Measurements from ENCODE around the gene PDCD1. TPM values are rescaled to one million over a fixed set of nuclear protein-coding genes. Genes with fewer than 3 reads are reported as not detected.

PDCD1 gene
- total and polyA plus RNA-seq, 2 donors (not counting 1 experiment from before 2014, with no cell fraction given): not detected

DNA sequence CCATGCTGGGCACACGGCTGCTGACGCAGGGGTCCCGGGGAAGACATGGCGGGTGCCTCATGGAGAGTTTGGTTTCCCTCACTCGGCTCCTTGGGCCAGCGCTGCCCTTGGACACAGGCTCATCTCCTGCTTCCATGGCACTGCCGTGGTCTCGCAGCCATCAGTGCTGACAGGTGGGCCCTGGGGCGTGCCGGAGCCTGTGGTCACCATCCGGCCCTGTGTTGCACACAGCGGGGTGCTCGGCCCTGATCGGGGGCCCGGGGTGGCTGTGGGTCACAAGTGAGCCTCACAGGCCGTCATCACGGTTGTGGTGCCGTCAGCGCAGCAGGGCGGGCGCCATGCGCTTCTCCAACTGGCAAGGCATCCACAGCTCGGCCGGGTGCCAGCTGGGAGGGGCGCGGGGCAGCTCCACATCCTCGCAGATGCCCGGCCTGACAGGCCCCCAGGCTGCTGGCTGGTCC lies 11.4 kb upstream of the PDCD1 start:
- Histone ChIP-seq H3K4me3 (replicated peaks in 1 of 4; ENCODE audit: control extremely low read depth in 1 of 4, insufficient read depth in 1 of 4, low read depth in 3 of 4, low read length in 4 of 4) (no peak overlapping the region), H3K9me3 (ENCODE audit: control insufficient read depth, insufficient read depth, low read depth, low read length) (no peaks in the 10 kb centered on the region), H3K79me2 (ENCODE audit: control insufficient read depth, insufficient read depth, low read length) (no peaks in the 10 kb centered on the region), H3K4me1 (ENCODE audit: control insufficient read depth, extremely low read depth, insufficient read depth, low read length) (no peaks in the 10 kb centered on the region), H3K4me2 (ENCODE audit: extremely low read depth, insufficient read depth, low read length) (no peak overlapping the region), H3K36me3 (ENCODE audit: control insufficient read depth, insufficient read depth, low read length) (no peaks in the 10 kb centered on the region), H3K9ac (ENCODE audit: insufficient read depth, low read length) (no peak overlapping the region), H3K27ac (ENCODE audit: insufficient read depth, low read length) (no peak overlapping the region), H3K27me3 (ENCODE audit: control insufficient read depth, insufficient read depth, low read length) (peaks cover 28% of the 10 kb centered on the region), H4K20me1 (ENCODE audit: control insufficient read depth, extremely low read depth, insufficient read depth, low read length) (no peaks in the 10 kb centered on the region), H2AFZ (ENCODE audit: low read length) (no peak overlapping the region)
- TF ChIP-seq CTCF (conservative IDR thresholded peaks at IDR 0.05 in 1 of 2, IDR thresholded peaks at IDR 0.05 in 1 of 2; ENCODE audit: low read depth in 1 of 2, low read length in 2 of 2) (no peak), EZH2 (IDR thresholded peaks at IDR 0.05; ENCODE audit: low read length, missing control alignments) (no peak)
- no peak for DNase-seq (ENCODE audit: low read depth in 2 of 2)

DNA sequence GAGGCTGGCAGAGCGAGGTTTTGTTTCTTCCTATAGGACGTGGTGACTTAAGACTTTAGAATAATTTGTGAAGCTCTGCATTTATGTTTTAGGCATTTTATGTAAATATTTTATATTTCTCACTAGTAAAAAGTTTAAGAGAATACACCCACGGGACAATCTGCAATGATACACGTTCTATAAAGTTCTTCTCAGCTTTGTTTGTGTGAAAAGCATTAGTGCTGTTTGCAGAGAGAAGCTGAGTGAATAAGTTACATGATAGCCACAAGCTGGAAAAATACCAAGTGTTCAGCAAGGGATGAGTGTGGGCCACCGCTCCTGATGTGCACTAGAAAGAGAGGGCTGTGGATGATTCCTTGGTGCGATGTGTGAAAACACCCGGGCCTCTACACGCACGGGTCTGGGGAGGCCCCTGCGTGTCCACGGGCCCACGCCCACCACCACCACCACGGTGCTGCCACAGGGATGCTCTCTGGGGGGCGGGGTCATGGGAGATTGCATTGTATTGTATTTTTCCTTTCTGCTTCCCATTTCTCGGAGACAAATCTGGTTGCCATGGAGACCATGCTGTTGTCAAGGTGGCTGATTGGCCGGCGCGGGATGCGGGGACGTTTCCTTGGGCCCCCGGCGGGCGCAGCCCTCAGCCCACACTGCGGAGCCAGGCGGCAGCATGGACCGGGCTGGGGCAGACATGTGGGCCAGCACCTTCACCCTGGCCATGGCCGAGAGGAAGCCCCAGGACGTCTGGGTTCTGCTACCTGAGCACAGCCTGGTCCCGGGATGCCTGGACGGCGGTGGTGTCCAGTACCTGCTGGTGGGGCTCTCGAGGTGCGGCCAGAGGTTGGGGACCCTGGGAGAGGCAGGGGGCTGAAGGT lies 10.6 kb upstream of the PDCD1 start, which contains the start of gene RTP5:
Gene RTP5, plus strand, starts transcription at position 643 of the 875 bp plus-strand sequence. Its CDS starts 28 bp downstream, at position 671.
- no peak within 1 kb of the TSS for H3K27ac ChIP-seq (ENCODE audit: insufficient read depth, low read length)
- H2AFZ ChIP-seq (ENCODE audit: low read length): no peak within 1 kb of the TSS
- H3K9ac ChIP-seq (ENCODE audit: insufficient read depth, low read length): no peak within 1 kb of the TSS
- H3K27me3 ChIP-seq (ENCODE audit: control insufficient read depth, insufficient read depth, low read length): peaks cover 29% of the 10 kb centered on the region
- H3K4me2 ChIP-seq (ENCODE audit: extremely low read depth, insufficient read depth, low read length): no peak within 1 kb of the TSS
- no peaks in the 10 kb centered on the region for H3K9me3 ChIP-seq (ENCODE audit: control insufficient read depth, insufficient read depth, low read depth, low read length)
- H3K4me3 ChIP-seq (replicated peaks in 1 of 4; ENCODE audit: control extremely low read depth in 1 of 4, insufficient read depth in 1 of 4, low read depth in 3 of 4, low read length in 4 of 4): no peak within 1 kb of the TSS
- DNase-seq (ENCODE audit: low read depth in 2 of 2): no peak
- H3K4me1 ChIP-seq (ENCODE audit: control insufficient read depth, extremely low read depth, insufficient read depth, low read length): no peaks in the 10 kb centered on the region
- no peaks in the 10 kb centered on the region for H3K36me3 ChIP-seq (ENCODE audit: control insufficient read depth, insufficient read depth, low read length)
- TF ChIP-seq CTCF (conservative IDR thresholded peaks at IDR 0.05 in 1 of 2, IDR thresholded peaks at IDR 0.05 in 1 of 2; ENCODE audit: low read depth in 1 of 2, low read length in 2 of 2) (no peak), EZH2 (IDR thresholded peaks at IDR 0.05; ENCODE audit: low read length, missing control alignments) (no peak)
- no peaks in the 10 kb centered on the region for H3K79me2 ChIP-seq (ENCODE audit: control insufficient read depth, insufficient read depth, low read length)
- H4K20me1 ChIP-seq (ENCODE audit: control insufficient read depth, extremely low read depth, insufficient read depth, low read length): no peaks in the 10 kb centered on the region

DNA sequence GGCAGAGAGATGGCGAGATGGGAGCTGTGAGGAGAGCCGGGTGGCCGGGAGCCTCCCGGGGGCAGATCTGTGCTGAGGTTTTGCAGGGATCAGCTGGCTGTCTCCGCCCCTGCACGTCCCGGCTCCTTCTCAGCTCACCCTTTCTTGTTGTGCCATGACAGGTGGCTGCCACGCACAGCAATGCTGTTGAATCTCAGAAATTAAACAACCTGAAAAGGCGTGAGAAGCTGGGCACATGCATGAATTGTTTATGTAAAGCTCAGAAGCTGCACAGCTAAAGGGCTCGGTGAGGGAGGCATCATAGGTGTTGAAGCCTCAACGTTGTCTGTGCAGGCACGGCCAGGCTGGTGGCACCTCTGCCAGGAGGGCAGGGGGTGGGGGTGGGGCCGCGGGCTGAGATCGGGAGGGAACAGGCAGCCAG lies 10.0 kb upstream of the PDCD1 start:
- Histone ChIP-seq H4K20me1 (ENCODE audit: control insufficient read depth, extremely low read depth, insufficient read depth, low read length) (no peaks in the 10 kb centered on the region), H3K4me3 (replicated peaks in 1 of 4; ENCODE audit: control extremely low read depth in 1 of 4, insufficient read depth in 1 of 4, low read depth in 3 of 4, low read length in 4 of 4) (no peak overlapping the region), H3K36me3 (ENCODE audit: control insufficient read depth, insufficient read depth, low read length) (no peaks in the 10 kb centered on the region), H3K4me1 (ENCODE audit: control insufficient read depth, extremely low read depth, insufficient read depth, low read length) (no peaks in the 10 kb centered on the region), H3K79me2 (ENCODE audit: control insufficient read depth, insufficient read depth, low read length) (no peaks in the 10 kb centered on the region), H3K27me3 (ENCODE audit: control insufficient read depth, insufficient read depth, low read length) (peaks cover 29% of the 10 kb centered on the region), H3K9ac (ENCODE audit: insufficient read depth, low read length) (no peak overlapping the region), H2AFZ (ENCODE audit: low read length) (no peak overlapping the region), H3K4me2 (ENCODE audit: extremely low read depth, insufficient read depth, low read length) (no peak overlapping the region), H3K9me3 (ENCODE audit: control insufficient read depth, insufficient read depth, low read depth, low read length) (no peaks in the 10 kb centered on the region), H3K27ac (ENCODE audit: insufficient read depth, low read length) (no peak overlapping the region)
- no peak for TF ChIP-seq EZH2 (IDR thresholded peaks at IDR 0.05; ENCODE audit: low read length, missing control alignments)
- no peak for TF ChIP-seq CTCF (conservative IDR thresholded peaks at IDR 0.05 in 1 of 2, IDR thresholded peaks at IDR 0.05 in 1 of 2; ENCODE audit: low read depth in 1 of 2, low read length in 2 of 2)
- no peak for DNase-seq (ENCODE audit: low read depth in 2 of 2)
